OCI-LY7 (cell line): ENCODE results near the gene GADD45A.

Source experiments
- CTCF ChIP-seq: fragments of 200-600 bp; sonication (generic); conservative IDR thresholded peaks from 2 replicates; pipeline ENCODE4 v1.5.1; 2014; ENCODE audit warnings: mild to moderate bottlenecking, antibody characterized with exemption, low read length, moderate library complexity, mixed read lengths
- EZH2phosphoT487 ChIP-seq: fragments of 200-600 bp; sonication (generic); IDR thresholded peaks from 2 replicates; pipeline ENCODE4 v1.6.1; 2018; ENCODE audit warnings: low read depth, borderline replicate concordance, mild to moderate bottlenecking, mixed run types, antibody characterized with exemption, low read length, moderate library complexity, mixed read lengths

- TF ChIP-seq CTCF (no peak), EZH2phosphoT487 (no peak)
These were observed at the start of gene GADD45A for GRCh38 chr1:67685067-67685557.
